Stimulated activated CD4-positive, alpha-beta T cell treated with anti-CD3 and anti-CD28 coated beads, Interleukin-1b, Interleukin-23, amount 100 ng/mL, for 24 hours (primary cell): ENCODE results near the gene TBC1D22A.

Experiments
- DNase-seq, 4 experiments: peaks; one replicate each; pipeline ENCODE4 v3.0.0-alpha.2; 2020; ENCODE audit warnings: low read depth in 4 of 4, low spot score in 1 of 4

The TBC1D22A gene

DNA sequence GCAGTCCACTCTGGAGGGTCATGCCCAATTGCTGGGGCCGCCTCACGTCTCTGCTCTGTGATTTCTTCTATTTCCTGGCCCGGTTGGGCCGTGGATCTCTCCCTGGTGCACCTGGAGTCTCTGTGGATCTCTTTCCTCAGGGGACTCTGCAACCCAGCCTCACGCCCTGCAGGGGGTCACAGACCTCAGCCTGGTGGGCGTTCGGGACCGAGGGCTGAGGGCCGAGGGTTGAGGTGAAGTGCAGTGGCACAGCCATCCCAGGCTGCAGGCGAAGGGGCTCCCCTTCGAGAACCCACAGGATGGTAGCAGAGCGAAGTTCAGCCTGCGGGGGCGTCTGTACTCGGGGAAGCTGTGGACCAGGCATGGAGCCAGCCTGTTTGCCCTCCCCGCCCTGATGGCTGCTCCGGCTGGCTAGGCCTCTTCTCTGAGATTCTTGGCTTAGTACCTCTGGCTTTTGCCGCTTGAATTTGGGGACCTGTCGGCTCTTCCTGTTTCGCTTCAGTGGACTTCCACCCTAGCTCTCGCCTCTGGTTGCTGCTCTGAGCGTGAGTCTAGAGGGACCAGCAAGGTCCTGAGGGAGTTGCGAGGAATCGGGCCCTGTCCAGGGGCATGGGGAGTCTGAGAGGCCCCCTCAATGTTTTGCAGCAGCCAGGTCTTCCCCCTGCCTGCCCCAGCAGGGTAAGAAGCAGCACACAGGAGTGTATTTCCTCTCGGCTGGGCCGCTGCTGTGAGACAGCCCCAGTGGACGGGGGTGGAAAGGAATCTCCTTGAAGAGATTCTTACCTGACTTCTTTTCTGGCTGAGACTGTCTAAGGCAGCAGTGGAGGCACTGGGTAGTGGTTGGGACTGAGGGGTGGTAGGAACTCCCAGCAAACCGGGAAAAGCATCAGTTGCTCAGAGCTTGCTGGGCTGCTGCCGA is 140.8 kb downstream of the TBC1D22A start:
- no peak for DNase-seq

GRCh38 chr22:46905415-46905814 is 143.0 kb downstream of the TBC1D22A start:
- no peak for DNase-seq

DNA sequence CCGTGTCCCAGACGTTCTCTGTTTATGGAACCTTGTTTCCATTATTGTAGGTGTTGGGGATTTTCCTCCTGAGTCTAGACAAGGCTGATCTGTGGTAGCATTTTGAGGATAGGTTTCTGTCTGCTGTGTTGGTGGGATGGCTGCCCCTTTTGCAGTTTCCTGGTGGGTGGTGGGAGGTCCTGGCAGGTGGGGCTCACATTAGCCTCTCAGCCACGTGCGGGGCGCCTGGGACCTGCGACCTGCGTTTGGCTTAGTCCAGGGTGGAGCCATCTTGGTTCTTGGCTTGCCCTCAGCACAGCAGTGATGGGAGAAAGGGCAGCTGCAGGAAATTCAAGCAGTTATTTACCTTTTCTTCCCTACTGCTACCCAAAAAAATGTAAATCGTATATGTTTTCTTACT is 143.4 kb downstream of the TBC1D22A start:
- DNase-seq, result no peak

- no peak for DNase-seq
Measured at GRCh38 chr22:46906326-46907045, 144.0 kb downstream of the TBC1D22A start.

GRCh38 chr22:46907241-46908215 is 145.1 kb downstream of the TBC1D22A start:
- no peak for DNase-seq

GRCh38 chr22:46908641-46909107 is 146.2 kb downstream of the TBC1D22A start:
- DNase-seq, result no peak

- DNase-seq, result no peak
Measured at GRCh38 chr22:46909237-46910030, 147.0 kb downstream of the TBC1D22A start.

- no peak for DNase-seq
Measured at GRCh38 chr22:46910624-46911023, 148.2 kb downstream of the TBC1D22A start.

DNA sequence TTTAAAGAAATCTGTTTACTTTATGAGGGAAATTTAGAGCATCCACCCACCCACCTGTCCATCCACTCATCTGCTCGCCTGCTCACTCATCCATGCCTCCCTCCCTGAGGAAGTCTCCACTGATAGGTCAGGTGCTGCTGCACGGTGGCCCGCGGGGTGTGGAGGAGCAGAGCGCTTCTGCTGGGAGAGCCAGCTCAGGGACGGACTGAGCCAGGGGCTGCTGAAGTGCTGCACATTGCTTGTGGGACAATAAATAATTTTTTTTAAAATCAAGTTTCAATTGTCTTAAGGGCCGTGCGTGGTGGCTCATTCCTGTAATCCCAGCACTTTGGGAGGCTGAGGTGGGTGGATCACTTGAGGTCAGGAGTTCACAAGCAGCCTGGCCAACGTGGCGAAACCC is 148.9 kb downstream of the TBC1D22A start:
- DNase-seq, result no peak

DNA sequence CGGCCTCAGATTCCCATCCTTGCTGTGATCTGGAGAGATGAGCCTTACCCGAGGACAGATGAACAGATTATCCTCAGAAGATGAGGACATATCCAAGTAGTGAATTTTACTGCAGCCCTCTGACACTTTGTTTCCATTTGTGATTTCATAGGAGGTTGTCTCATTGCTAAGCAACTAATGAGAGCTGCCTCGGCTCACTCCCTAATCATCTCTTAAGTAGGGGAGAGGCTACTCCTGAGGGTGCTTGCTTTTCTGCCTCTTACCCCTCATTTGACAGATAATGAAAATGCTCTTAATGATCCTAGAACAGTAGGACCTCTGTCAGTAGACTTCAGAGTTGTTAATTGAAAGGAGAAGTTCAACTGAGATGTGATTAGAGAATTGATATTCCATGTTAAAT is 150.9 kb downstream of the TBC1D22A start:
- no peak for DNase-seq

GRCh38 chr22:46914481-46914880 is 152.0 kb downstream of the TBC1D22A start:
- no peak for DNase-seq

- no peak for DNase-seq
Measured at GRCh38 chr22:46914916-46915894, 152.8 kb downstream of the TBC1D22A start.

DNA sequence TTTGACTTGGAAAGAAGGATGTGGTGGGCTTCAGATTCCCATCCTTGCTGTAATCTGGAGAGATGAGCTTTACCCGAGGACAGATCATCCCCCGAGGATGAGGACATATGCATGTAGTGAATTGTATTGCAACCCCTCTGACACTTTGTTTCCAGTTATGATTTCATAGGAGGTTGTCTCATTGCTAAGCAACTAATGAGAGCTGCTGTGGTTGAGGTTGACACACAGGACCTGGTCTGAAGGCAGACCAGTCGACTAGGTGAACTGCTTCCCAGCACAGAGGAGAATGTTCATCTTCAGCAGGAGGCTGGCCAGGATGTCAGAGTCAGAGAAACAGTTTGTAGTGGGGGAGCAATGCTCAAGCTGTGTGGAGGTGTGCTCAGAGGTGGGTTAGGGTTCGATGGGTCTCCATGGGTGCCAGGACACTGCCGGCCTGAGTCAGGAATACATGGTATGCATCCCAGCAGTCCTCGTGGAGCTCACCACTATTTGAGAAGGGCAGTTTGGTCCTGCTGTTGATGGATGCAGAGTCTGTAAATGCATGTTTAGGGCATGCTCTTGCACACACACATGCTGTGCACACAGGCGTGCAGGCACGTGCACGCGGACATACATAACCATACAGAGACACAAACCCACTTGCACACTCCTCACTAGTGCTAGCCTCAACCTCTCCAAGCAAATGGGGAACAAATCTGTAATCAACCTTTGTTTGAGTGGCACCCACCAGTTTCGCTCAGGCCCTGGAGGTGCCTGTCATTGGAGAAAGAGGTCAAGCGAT is 153.7 kb downstream of the TBC1D22A start:
- no peak for DNase-seq

GRCh38 chr22:46916886-46917770 is 154.7 kb downstream of the TBC1D22A start:
- no peak for DNase-seq

GRCh38 chr22:46917771-46918101 is 155.3 kb downstream of the TBC1D22A start:
- no peak for DNase-seq

- no peak for DNase-seq
Measured at GRCh38 chr22:46918197-46918596, 155.7 kb downstream of the TBC1D22A start.

DNA sequence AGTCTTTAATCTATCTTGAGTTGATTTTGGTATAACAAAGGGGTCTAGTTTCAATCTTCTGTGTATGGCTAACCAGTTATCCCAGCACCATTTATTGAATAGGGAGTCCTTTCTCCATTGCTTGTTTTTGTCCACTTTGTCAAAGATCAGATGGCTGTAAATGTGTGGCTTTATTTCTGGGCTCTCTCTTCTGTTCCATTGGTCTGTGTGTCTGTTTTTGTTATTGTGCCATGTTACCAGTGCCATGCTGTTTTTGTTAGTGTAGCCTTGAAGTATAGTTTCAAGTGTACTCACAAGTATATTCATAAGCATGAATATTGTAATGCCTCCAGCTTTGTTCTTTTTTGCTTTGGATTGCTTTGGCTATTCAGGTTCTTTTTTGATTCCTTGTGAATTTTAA is 159.6 kb downstream of the TBC1D22A start:
- DNase-seq, result no peak
